OCI-M2 (cell line): ENCODE measurements around the gene WWOX.

ENCODE experiments used
- DNase-seq: peaks from one replicate; lab custom pipeline; 2025; ENCODE audit not compliant: unreplicated experiment; lab: John Stamatoyannopoulos, UW

Gene WWOX

GRCh38 chr16:79171931-79172705 lies 1072.7 kb downstream of the WWOX start:
- DNase-seq, result no peak

- DNase-seq, result no peak
These were observed 1073.6 kb downstream of the WWOX start for GRCh38 chr16:79172976-79173500.

GRCh38 chr16:79173919-79174318 lies 1074.5 kb downstream of the WWOX start:
- DNase-seq, result no peak

- no peak for DNase-seq
These were observed 1076.0 kb downstream of the WWOX start for GRCh38 chr16:79175286-79176057.

- no peak for DNase-seq
These were observed 1077.6 kb downstream of the WWOX start for GRCh38 chr16:79177018-79177417.

GRCh38 chr16:79181419-79181818 lies 1082.0 kb downstream of the WWOX start:
- no peak for DNase-seq

- DNase-seq, result no peak
These were observed 1083.2 kb downstream of the WWOX start for GRCh38 chr16:79182616-79183015.

GRCh38 chr16:79183571-79183970 lies 1084.1 kb downstream of the WWOX start:
- no peak for DNase-seq

GRCh38 chr16:79184464-79185030 lies 1085.1 kb downstream of the WWOX start:
- no peak for DNase-seq

- DNase-seq, result no peak
These were observed 1086.3 kb downstream of the WWOX start for GRCh38 chr16:79185711-79186110.

- DNase-seq, result no peak
These were observed 1086.7 kb downstream of the WWOX start for GRCh38 chr16:79186196-79186595.

GRCh38 chr16:79188115-79188738 lies 1088.8 kb downstream of the WWOX start:
- DNase-seq, result no peak

GRCh38 chr16:79188739-79189122 lies 1089.3 kb downstream of the WWOX start:
- no peak for DNase-seq

- no peak for DNase-seq
These were observed 1091.1 kb downstream of the WWOX start for GRCh38 chr16:79190542-79190941.

- DNase-seq, result no peak
These were observed 1092.5 kb downstream of the WWOX start for GRCh38 chr16:79191933-79192332.

GRCh38 chr16:79192904-79193303 lies 1093.5 kb downstream of the WWOX start:
- DNase-seq, result no peak

GRCh38 chr16:79194291-79194690 lies 1094.8 kb downstream of the WWOX start:
- DNase-seq, result no peak

- no peak for DNase-seq
These were observed 1096.5 kb downstream of the WWOX start for GRCh38 chr16:79195938-79196337.

GRCh38 chr16:79201436-79201835 lies 1102.0 kb downstream of the WWOX start:
- no peak for DNase-seq

- DNase-seq, result no peak
These were observed 1103.5 kb downstream of the WWOX start for GRCh38 chr16:79202977-79203376.

- DNase-seq, result no peak
These were observed 1105.0 kb downstream of the WWOX start for GRCh38 chr16:79204486-79204885.
